SK-N-SH treated with all-trans-retinoic acid at 6 μM for 48 hours (cell line): ENCODE measurements around the gene SLC1A6.

Experiments
- ATAC-seq: fragments of 200-7000 bp; cut with Tn5 transposase; 3 replicates; pipeline ENCODE4 v1.9.1; 2020; ENCODE audit warnings: mild to moderate bottlenecking, moderate library complexity
- ARNTL ChIP-seq: fragments of 450-650 bp; formaldehyde crosslinking; IDR thresholded peaks from 2 replicates; pipeline ENCODE4 v1.5.0; 2020; ENCODE audit warnings: low read depth, mild to moderate bottlenecking, moderate library complexity, borderline replicate concordance
- CSDC2 ChIP-seq: fragments of 250-450 bp; sonication (Bioruptor Pico); IDR thresholded peaks from 2 replicates; pipeline ENCODE4 v1.5.0; 2020; ENCODE audit warnings: mild to moderate bottlenecking, moderate library complexity
- CSRNP3 ChIP-seq: fragments of 250-450 bp; sonication (Bioruptor Pico); IDR thresholded peaks from 2 replicates; pipeline ENCODE4 v1.5.1; 2021; ENCODE audit warnings: mild to moderate bottlenecking, moderate library complexity
- ESRRG ChIP-seq: fragments of 250-450 bp; sonication (Bioruptor Pico); IDR thresholded peaks from 2 replicates; pipeline ENCODE4 v1.6.1; 2021; ENCODE audit warnings: mild to moderate bottlenecking
- GLIS3 ChIP-seq: fragments of 250-450 bp; sonication (Bioruptor Pico); IDR thresholded peaks from 2 replicates; pipeline ENCODE4 v1.5.0; 2020; ENCODE audit warnings: mild to moderate bottlenecking, moderate library complexity
- ISL1 ChIP-seq: fragments of 250-450 bp; sonication (Bioruptor Pico); IDR thresholded peaks from 2 replicates; pipeline ENCODE4 v2.1.2; 2022; ENCODE audit warnings: mild to moderate bottlenecking, moderate library complexity
- OSR1 ChIP-seq: fragments of 250-450 bp; sonication (Bioruptor Pico); IDR thresholded peaks from 2 replicates; pipeline ENCODE4 v1.8.0; 2022; ENCODE audit warnings: moderate library complexity, mild to moderate bottlenecking, inconsistent platforms
- PATZ1 ChIP-seq: fragments of 250-450 bp; sonication (Bioruptor Pico); IDR thresholded peaks from 2 replicates; pipeline ENCODE4 v1.8.0; 2020; ENCODE audit warnings: mild to moderate bottlenecking, moderate library complexity, borderline replicate concordance
- POU6F1 ChIP-seq: fragments of 250-450 bp; sonication (Bioruptor Pico); IDR thresholded peaks from 2 replicates; pipeline ENCODE4 v1.8.0; 2021; ENCODE audit warnings: low read depth, mild to moderate bottlenecking, moderate library complexity, borderline replicate concordance
- PPARA ChIP-seq: fragments of 250-450 bp; sonication (Bioruptor Pico); IDR thresholded peaks from 2 replicates; pipeline ENCODE4 v1.5.0; 2020; ENCODE audit warnings: mild to moderate bottlenecking, borderline replicate concordance
- RARB ChIP-seq: fragments of 250-450 bp; sonication (Bioruptor Pico); IDR thresholded peaks from 2 replicates; pipeline ENCODE4 v1.8.0; 2021; ENCODE audit warnings: mild to moderate bottlenecking, moderate library complexity
- SNAI2 ChIP-seq: fragments of 250-450 bp; sonication (Bioruptor Pico); IDR thresholded peaks from 2 replicates; pipeline ENCODE4 v1.5.0; 2020; ENCODE audit warnings: mild to moderate bottlenecking, moderate library complexity
- TOX ChIP-seq: fragments of 250-450 bp; sonication (Bioruptor Pico); IDR thresholded peaks from 2 replicates; pipeline ENCODE4 v1.8.0; 2021; ENCODE audit warnings: mild to moderate bottlenecking, moderate library complexity, borderline replicate concordance
- TSHZ2 ChIP-seq: fragments of 250-450 bp; sonication (Bioruptor Pico); IDR thresholded peaks from 2 replicates; pipeline ENCODE4 v1.5.0; 2020; ENCODE audit warnings: mild to moderate bottlenecking, moderate library complexity
- ZC3H10 ChIP-seq: fragments of 250-450 bp; sonication (Bioruptor Pico); IDR thresholded peaks from 2 replicates; pipeline ENCODE4 v1.5.1; 2021; ENCODE audit warnings: mild to moderate bottlenecking, moderate library complexity
- ZFP3 ChIP-seq: fragments of 250-450 bp; sonication (Bioruptor Pico); IDR thresholded peaks from 2 replicates; pipeline ENCODE4 v1.5.0; 2020; ENCODE audit warnings: mild to moderate bottlenecking, moderate library complexity
- ZFP30 ChIP-seq: fragments of 450-650 bp; formaldehyde crosslinking; IDR thresholded peaks from 2 replicates; pipeline ENCODE4 v1.5.0; 2022; ENCODE audit warnings: mild to moderate bottlenecking, moderate library complexity
- ZNF565 ChIP-seq: fragments of 450-650 bp; formaldehyde crosslinking; conservative IDR thresholded peaks from 2 replicates; pipeline ENCODE4 v1.5.0; 2020; ENCODE audit warnings: low read depth, mild to moderate bottlenecking, moderate library complexity
- ZNF70 ChIP-seq: fragments of 450-650 bp; formaldehyde crosslinking; IDR thresholded peaks from 2 replicates; pipeline ENCODE4 v1.5.0; 2020; ENCODE audit warnings: mild to moderate bottlenecking, moderate library complexity
- ZNF8 ChIP-seq: fragments of 450-650 bp; formaldehyde crosslinking; IDR thresholded peaks from 2 replicates; pipeline ENCODE4 v1.5.0; 2020; ENCODE audit warnings: mild to moderate bottlenecking, moderate library complexity

The SLC1A6 gene

GRCh38 chr19:14957464-14957863, 22.2 kb downstream of the SLC1A6 start:
- no peak for ATAC-seq
- TF ChIP-seq ZNF565 (CRISPR knock-in tag) (no peak), CSRNP3 (CRISPR knock-in tag) (no peak), ISL1 (CRISPR knock-in tag) (no peak), ARNTL (CRISPR knock-in tag) (no peak), TSHZ2 (no peak), ZNF70 (CRISPR knock-in tag) (no peak), GLIS3 (no peak), ZC3H10 (no peak), ZFP30 (CRISPR knock-in tag) (no peak), TOX (no peak), OSR1 (CRISPR knock-in tag) (no peak), POU6F1 (CRISPR knock-in tag) (no peak), SNAI2 (CRISPR knock-in tag) (no peak), RARB (CRISPR knock-in tag) (no peak), ESRRG (CRISPR knock-in tag) (no peak), ZNF8 (CRISPR knock-in tag) (no peak), CSDC2 (CRISPR knock-in tag) (no peak), ZFP3 (CRISPR knock-in tag) (no peak), PATZ1 (CRISPR knock-in tag) (no peak)

GRCh38 chr19:14954071-14954655, 25.5 kb downstream of the SLC1A6 start:
- TF ChIP-seq TOX (no peak), PATZ1 (CRISPR knock-in tag) (no peak), CSRNP3 (CRISPR knock-in tag) (no peak), ZNF70 (CRISPR knock-in tag) (no peak), ZNF565 (CRISPR knock-in tag) (no peak)
- TF ChIP-seq, all 23 proteins: peak for 0
- ATAC-seq: no peak

- no peak for TF ChIP-seq ZNF70 (CRISPR knock-in tag)
- TF ChIP-seq ESRRG (CRISPR knock-in tag): no peak
- TF ChIP-seq PPARA (CRISPR knock-in tag): no peak
- no peak for TF ChIP-seq CSRNP3 (CRISPR knock-in tag)
- no peak for ATAC-seq
Measured at GRCh38 chr19:14952767-14953166, 26.9 kb downstream of the SLC1A6 start.
